GM23338 (cell line): ENCODE measurements around the gene TTPAL. TPM values are rescaled to one million over a fixed set of nuclear protein-coding genes. Genes with fewer than 3 reads are reported as not detected.

ENCODE experiments used
- ATAC-seq: fragments of 200-7000 bp; cut with Tn5 transposase; 3 replicates; pipeline ENCODE4 v1.9.1; 2020
- DNase-seq: peaks from one replicate; pipeline ENCODE4 v3.0.0-alpha.2; 2015; ENCODE audit warnings: low spot score
- H2AFZ ChIP-seq: fragments of 200-600 bp; sonication (generic); 2 replicates; pipeline ENCODE4 v1.8.0; 2016; ENCODE audit warnings: antibody characterized with exemption, mild to moderate bottlenecking, moderate library complexity
- H3F3A ChIP-seq: fragments of 200-600 bp; sonication (generic); replicated peaks from 2 replicates; pipeline ENCODE4 v1.8.0; 2017; ENCODE audit warnings: antibody characterized with exemption, mixed run types, low read depth
- H3K27ac ChIP-seq: fragments of 200-600 bp; sonication (generic); 2 replicates; pipeline ENCODE4 v1.6.1; 2016; ENCODE audit warnings: low read depth
- H3K27me3 ChIP-seq: fragments of 200-600 bp; sonication (generic); 2 replicates; pipeline ENCODE4 v1.8.0; 2016; ENCODE audit warnings: mild to moderate bottlenecking, mixed run types, moderate library complexity; ENCODE audit not compliant: insufficient read depth
- H3K36me3 ChIP-seq: fragments of 200-600 bp; sonication (generic); 2 replicates; pipeline ENCODE4 v1.8.0; 2016; ENCODE audit warnings: mild to moderate bottlenecking; ENCODE audit not compliant: insufficient read depth
- H3K4me1 ChIP-seq: fragments of 200-600 bp; sonication (generic); 2 replicates; pipeline ENCODE4 v1.8.0; 2016; ENCODE audit warnings: mild to moderate bottlenecking, moderate library complexity; ENCODE audit not compliant: insufficient read depth
- H3K4me2 ChIP-seq: fragments of 200-600 bp; sonication (generic); 2 replicates; pipeline ENCODE4 v1.7.1; 2017; ENCODE audit warnings: mixed run types
- H3K4me3 ChIP-seq: fragments of 200-600 bp; sonication (generic); 2 replicates; pipeline ENCODE4 v1.6.1; 2016; ENCODE audit warnings: mixed run types
- H3K79me2 ChIP-seq: fragments of 200-600 bp; sonication (generic); replicated peaks from 2 replicates; pipeline ENCODE4 v1.8.0; 2017; ENCODE audit warnings: mild to moderate bottlenecking; ENCODE audit not compliant: insufficient read depth
- H3K9me2 ChIP-seq: fragments of 200-600 bp; sonication (generic); 2 replicates; pipeline ENCODE4 v1.8.0; 2017; ENCODE audit not compliant: insufficient read depth
- H4K20me1 ChIP-seq: fragments of 200-600 bp; sonication (generic); replicated peaks from 2 replicates; pipeline ENCODE4 v1.8.0; 2017; ENCODE audit warnings: mild to moderate bottlenecking; ENCODE audit not compliant: insufficient read depth
- H3K27ac Mint-ChIP-seq: 2 replicates; pipeline ENCODE4 v1.8.0; 2020; ENCODE audit warnings: inconsistent platforms, mild to moderate bottlenecking, moderate library complexity, mixed read lengths
- H3K27me3 Mint-ChIP-seq: 3 replicates; pipeline ENCODE4 v1.8.0; 2022; ENCODE audit warnings: low read depth, mild to moderate bottlenecking, moderate library complexity, mixed read lengths, inconsistent platforms; ENCODE audit not compliant: insufficient read depth, poor library complexity
- H3K36me3 Mint-ChIP-seq: 3 replicates; pipeline ENCODE4 v1.8.0; 2021; ENCODE audit warnings: low read depth, mild to moderate bottlenecking, inconsistent platforms, moderate library complexity, mixed read lengths
- H3K4me1 Mint-ChIP-seq: 3 replicates; pipeline ENCODE4 v1.8.0; 2020; ENCODE audit warnings: mild to moderate bottlenecking, inconsistent platforms, mixed read lengths
- H3K4me3 Mint-ChIP-seq: 3 replicates; pipeline ENCODE4 v1.8.0; 2021; ENCODE audit warnings: moderate library complexity, mild to moderate bottlenecking, inconsistent platforms, mixed read lengths
- H3K9me3 Mint-ChIP-seq: 3 replicates; pipeline ENCODE4 v1.8.0; 2020; ENCODE audit warnings: moderate library complexity, mild to moderate bottlenecking, inconsistent platforms, mixed read lengths
- CREB1 ChIP-seq: fragments of 250-450 bp; sonication (Bioruptor Pico); IDR thresholded peaks from 2 replicates; pipeline ENCODE4 v1.5.0; 2020; ENCODE audit warnings: low read depth, mild to moderate bottlenecking, moderate library complexity
- CTCF ChIP-seq, 2 experiments: fragments of 200-600 bp in 1 of 2; sonication (generic) in 1 of 2; conservative IDR thresholded peaks; 2 replicates each; pipeline versions ENCODE4 v1.5.1 to v1.6.1; 2016 to 2017; ENCODE audit warnings: antibody characterized with exemption in 2 of 2, low read depth in 2 of 2, mild to moderate bottlenecking in 2 of 2, moderate library complexity in 1 of 2
- ETS1 ChIP-seq: IDR thresholded peaks from 2 replicates; pipeline ENCODE4 v1.6.1; 2016; ENCODE audit warnings: antibody characterized with exemption
- EZH2 ChIP-seq: fragments of 200-600 bp; sonication (generic); IDR thresholded peaks from one replicate; pipeline ENCODE4 v1.8.0; 2017; ENCODE audit warnings: antibody characterized with exemption, mild to moderate bottlenecking, low read depth; ENCODE audit not compliant: unreplicated experiment
- EZH2phosphoT487 ChIP-seq: fragments of 200-600 bp; sonication (generic); IDR thresholded peaks from one replicate; pipeline ENCODE4 v1.8.1; 2018; ENCODE audit warnings: antibody characterized with exemption; ENCODE audit not compliant: unreplicated experiment
- JUNB ChIP-seq: IDR thresholded peaks from one replicate; pipeline ENCODE4 v1.6.1; 2016; ENCODE audit warnings: antibody characterized with exemption; ENCODE audit not compliant: unreplicated experiment
- NANOG ChIP-seq: IDR thresholded peaks from 2 replicates; pipeline ENCODE4 v1.6.1; 2016; ENCODE audit warnings: antibody characterized with exemption, borderline replicate concordance
- REST ChIP-seq: IDR thresholded peaks from one replicate; pipeline ENCODE4 v1.6.1; 2018; ENCODE audit warnings: antibody characterized with exemption; ENCODE audit not compliant: unreplicated experiment
- STAT1 ChIP-seq: IDR thresholded peaks from one replicate; pipeline ENCODE4 v1.6.1; 2016; ENCODE audit warnings: antibody characterized with exemption; ENCODE audit not compliant: unreplicated experiment
- ZNF114 ChIP-seq: fragments of 250-450 bp; sonication (Bioruptor Pico); IDR thresholded peaks from 2 replicates; pipeline ENCODE4 v1.5.0; 2020; ENCODE audit warnings: mild to moderate bottlenecking, moderate library complexity
- ZNF331 ChIP-seq: fragments of 250-450 bp; sonication (Bioruptor Pico); IDR thresholded peaks from 2 replicates; pipeline ENCODE4 v1.5.0; 2020; ENCODE audit warnings: low read depth, mild to moderate bottlenecking, moderate library complexity
- polyA plus RNA-seq: library from polyadenylated mRNA; unstranded; fragments of >200 nt; fragmentation: Nextera tagmentation; extraction: Ambion mirVana; gene quantifications from 2 replicates; pipeline ENCODE4 v1.2.1, GENCODE V29; 2016
- total RNA-seq: library from RNA; depleted of rRNA; stranded (reverse); fragments of >200 nt; shearing (Covaris generic); gene quantifications from 2 replicates; pipeline ENCODE4 v1.2.3, GENCODE V29; 2014

Gene TTPAL
- total and polyA plus RNA-seq, 2 experiments from 2014 or later, result 3.7 to 10.2 TPM

GRCh38 chr20:44532981-44533331, 57.3 kb downstream of the TTPAL start:
- TF ChIP-seq REST (no peak), STAT1 (no peak), ZNF114 (CRISPR knock-in tag) (no peak), CTCF (conservative IDR thresholded peaks at IDR 0.05; ENCODE audit: low read depth in 2 of 2) (no peak), EZH2phosphoT487 (no peak), NANOG (no peak), JUNB (no peak), EZH2 (no peak), ETS1 (no peak)
- no peak overlapping the region for H3K27ac Mint-ChIP-seq
- Histone ChIP-seq H3K4me2 (0 out of 2 replicates have a peak overlapping the region, but pooled peaks have one; percentile 88), H3K4me3 (peak overlapping the region; percentile 92), H3K9me2 (no peaks in the 10 kb centered on the region), H3K79me2 (peaks cover 8% of the 10 kb centered on the region), H3F3A (peaks cover 5% of the 10 kb centered on the region; the same call in 1 of the 2 replicates), H3K36me3 (no peaks in the 10 kb centered on the region), H2AFZ (no peak overlapping the region; the same call in 1 of the 2 replicates), H3K27me3 (0 out of 2 replicates have a peak, but pooled peaks cover 4% of the 10 kb centered on the region), H3K27ac (no peak overlapping the region), H4K20me1 (no peaks in the 10 kb centered on the region), H3K4me1 (peaks cover 11% of the 10 kb centered on the region; the same call in 1 of the 2 replicates)
- H3K9me3 Mint-ChIP-seq, result no peaks in the 10 kb centered on the region
- ATAC-seq (no peak), DNase-seq (no peak)
- H3K4me1 Mint-ChIP-seq, result no peaks in the 10 kb centered on the region; the same call in 2 of the 3 replicates
- peaks cover 10% of the 10 kb centered on the region for H3K27me3 Mint-ChIP-seq
- H3K4me3 Mint-ChIP-seq, result no peak overlapping the region
- no peaks in the 10 kb centered on the region for H3K36me3 Mint-ChIP-seq

GRCh38 chr20:44533928-44534327, 58.3 kb downstream of the TTPAL start:
- peaks cover 10% of the 10 kb centered on the region for H3K79me2 ChIP-seq
- no peak overlapping the region for H3K4me2 ChIP-seq
- no peak for ATAC-seq
- DNase-seq, result no peak
- H3F3A ChIP-seq, result peaks cover 5% of the 10 kb centered on the region; the same call in 1 of the 2 replicates
- H2AFZ ChIP-seq, result no peak overlapping the region
- peaks cover 11% of the 10 kb centered on the region; the same call in 1 of the 2 replicates for H3K4me1 ChIP-seq
- Mint-ChIP-seq H3K36me3 (no peaks in the 10 kb centered on the region), H3K9me3 (no peaks in the 10 kb centered on the region), H3K27me3 (peaks cover 9% of the 10 kb centered on the region), H3K27ac (no peak overlapping the region), H3K4me3 (no peak overlapping the region), H3K4me1 (no peaks in the 10 kb centered on the region)
- no peaks in the 10 kb centered on the region for H3K36me3 ChIP-seq
- no peak overlapping the region for H3K27ac ChIP-seq
- H3K4me3 ChIP-seq, result no peak overlapping the region
- H3K27me3 ChIP-seq, result 0 out of 2 replicates have a peak, but pooled peaks cover 4% of the 10 kb centered on the region
- no peaks in the 10 kb centered on the region for H4K20me1 ChIP-seq
- H3K9me2 ChIP-seq, result no peaks in the 10 kb centered on the region
- TF ChIP-seq ETS1, result no peak
- no peak for TF ChIP-seq EZH2
- TF ChIP-seq CTCF (conservative IDR thresholded peaks at IDR 0.05; ENCODE audit: low read depth in 2 of 2), result no peak
- TF ChIP-seq ZNF331 (CRISPR knock-in tag), result no peak
- TF ChIP-seq STAT1, result no peak
- no peak for TF ChIP-seq CREB1 (CRISPR knock-in tag)
- no peak for TF ChIP-seq JUNB
- TF ChIP-seq EZH2phosphoT487, result no peak
